Peyer's patch (tissue), 4 donors: Measurements from ENCODE around the gene CHST15. TPM values are rescaled to one million over a fixed set of nuclear protein-coding genes. Genes with fewer than 3 reads are reported as not detected.

Experiments used
- DNase-seq, 3 donors: peaks; one replicate each; pipeline ENCODE4 v3.0.0-alpha.2; 2017 to 2019
- H3K27ac ChIP-seq, 4 donors: fragments of 200-600 bp; sonication (generic); one replicate each; pipeline ENCODE4 v1.5.1; 2016 to 2019
- H3K27me3 ChIP-seq, 2 donors: fragments of 200-600 bp; sonication (generic); one replicate each; pipeline ENCODE4 v1.5.1; 2019
- H3K36me3 ChIP-seq, 3 donors: fragments of 200-600 bp; sonication (generic); one replicate each; pipeline ENCODE4 v1.5.1; 2016 to 2019
- H3K4me1 ChIP-seq, 4 donors: fragments of 200-600 bp; sonication (generic); one replicate each; pipeline ENCODE4 v1.5.1; 2016 to 2019
- H3K4me3 ChIP-seq, 4 donors: fragments of 200-600 bp; sonication (generic); 1 replicate in 3 of 4; 2 replicates in 1 of 4; pipeline ENCODE4 v1.5.1; 2016 to 2019; ENCODE audit warnings: mild to moderate bottlenecking in 1 of 4
- H3K9me3 ChIP-seq, 4 donors: fragments of 200-600 bp; sonication (generic); one replicate each; pipeline ENCODE4 v1.5.1; 2016 to 2019; ENCODE audit warnings: mild to moderate bottlenecking in 1 of 4
- CTCF ChIP-seq, 6 experiments: fragments of 450-650 bp in 4 of 6; fragments of 200-600 bp in 2 of 6; sonication (generic) in 1 of 6; IDR thresholded peaks; one replicate each; pipeline ENCODE4 v1.5.1; 2017 to 2019; ENCODE audit warnings: antibody characterized with exemption in 6 of 6, mild to moderate bottlenecking in 3 of 6, moderate library complexity in 1 of 6
- POLR2A ChIP-seq, 2 donors: fragments of 450-650 bp; IDR thresholded peaks; one replicate each; pipeline ENCODE4 v1.5.1; 2017; ENCODE audit warnings: antibody characterized with exemption in 2 of 2, mild to moderate bottlenecking in 2 of 2, moderate library complexity in 2 of 2
- total RNA-seq, 4 donors: library from RNA; depleted of rRNA; stranded (reverse); fragments of >200 nt; gene quantifications; one replicate each; pipeline ENCODE4 v1.1.0, GENCODE V29; 2016

The CHST15 gene
- total RNA-seq, 4 donors from 2014 or later: 3.9 to 55.3 (median 10.9) TPM

- Histone ChIP-seq H3K27me3 (no peaks in the 10 kb centered on the region), H3K4me1 (no peaks in the 10 kb centered on the region), H3K9me3 (no peaks in the 10 kb centered on the region), H3K27ac (no peak overlapping the region), H3K36me3 (peaks cover 0 to 13% (median 0%) of the 10 kb centered on the region in 3 donors), H3K4me3 (no peak overlapping the region)
- DNase-seq: no peak
- TF ChIP-seq POLR2A (IDR thresholded peaks at IDR 0.05) (no peak), CTCF (IDR thresholded peaks at IDR 0.05) (no peak)
These were observed 75.7 kb downstream of the CHST15 start for GRCh38 chr10:124017729-124018128.

- Histone ChIP-seq H3K4me1 (no peaks in the 10 kb centered on the region), H3K36me3 (peaks cover 0 to 13% (median 0%) of the 10 kb centered on the region in 3 donors), H3K4me3 (no peak overlapping the region), H3K27me3 (no peaks in the 10 kb centered on the region), H3K9me3 (no peaks in the 10 kb centered on the region), H3K27ac (no peak overlapping the region)
- no peak for DNase-seq
- TF ChIP-seq POLR2A (IDR thresholded peaks at IDR 0.05): no peak
- TF ChIP-seq CTCF (IDR thresholded peaks at IDR 0.05): no peak
These were observed 76.5 kb downstream of the CHST15 start for GRCh38 chr10:124016804-124017375.

GRCh38 chr10:124015991-124016390 lies 77.4 kb downstream of the CHST15 start:
- Histone ChIP-seq H3K4me1 (no peaks in the 10 kb centered on the region), H3K4me3 (no peak overlapping the region), H3K9me3 (no peaks in the 10 kb centered on the region), H3K27ac (no peak overlapping the region), H3K27me3 (no peaks in the 10 kb centered on the region), H3K36me3 (peaks cover 0 to 12% (median 0%) of the 10 kb centered on the region in 3 donors)
- DNase-seq: no peak
- TF ChIP-seq CTCF (IDR thresholded peaks at IDR 0.05) (no peak), POLR2A (IDR thresholded peaks at IDR 0.05) (no peak)

GRCh38 chr10:124014416-124015154 lies 78.8 kb downstream of the CHST15 start:
- no peaks in the 10 kb centered on the region for H3K4me1 ChIP-seq
- H3K36me3 ChIP-seq: peaks cover 0 to 2% (median 0%) of the 10 kb centered on the region in 3 donors
- no peak for TF ChIP-seq CTCF (IDR thresholded peaks at IDR 0.05)
- TF ChIP-seq POLR2A (IDR thresholded peaks at IDR 0.05): no peak
- H3K4me3 ChIP-seq: no peak overlapping the region
- no peaks in the 10 kb centered on the region for H3K27me3 ChIP-seq
- no peak overlapping the region for H3K27ac ChIP-seq
- no peak for DNase-seq
- H3K9me3 ChIP-seq: no peaks in the 10 kb centered on the region

GRCh38 chr10:124013916-124014315 lies 79.5 kb downstream of the CHST15 start:
- no peaks in the 10 kb centered on the region for H3K9me3 ChIP-seq
- no peaks in the 10 kb centered on the region for H3K36me3 ChIP-seq
- no peak overlapping the region for H3K27ac ChIP-seq
- no peaks in the 10 kb centered on the region for H3K4me1 ChIP-seq
- H3K4me3 ChIP-seq: no peak overlapping the region
- TF ChIP-seq CTCF (IDR thresholded peaks at IDR 0.05): no peak
- no peak for TF ChIP-seq POLR2A (IDR thresholded peaks at IDR 0.05)
- DNase-seq: no peak
- no peaks in the 10 kb centered on the region for H3K27me3 ChIP-seq
